Fibroblast of villous mesenchyme (primary cell): ENCODE data around the gene TBC1D9B. TPM values are rescaled to one million over a fixed set of nuclear protein-coding genes. Genes with fewer than 3 reads are reported as not detected.

Experiments
- DNase-seq: peaks from one replicate; pipeline ENCODE4 v3.0.0-alpha.2; 2010; ENCODE audit warnings: low read depth
- H3K4me3 ChIP-seq: 2 replicates; pipeline ENCODE4 v1.5.1; 2011; ENCODE audit warnings: low read depth, mild to moderate bottlenecking, low read length
- CTCF ChIP-seq: IDR thresholded peaks from 2 replicates; pipeline ENCODE4 v1.5.1; 2012; ENCODE audit warnings: low read depth, mild to moderate bottlenecking, low read length; ENCODE audit not compliant: insufficient read depth
- total RNA-seq: library from RNA; depleted of rRNA; stranded (reverse); fragments of >200 nt; gene quantifications from 2 replicates; pipeline ENCODE4 v1.2.3, GENCODE V29; 2012

Gene TBC1D9B
- total RNA-seq, 1 donor, result 70.0 TPM

GRCh38 chr5:179834120-179834519 lies 73.6 kb downstream of the TBC1D9B start:
- no peak for TF ChIP-seq CTCF
- DNase-seq, result no peak
- no peak overlapping the region for H3K4me3 ChIP-seq

GRCh38 chr5:179833709-179834070 lies 74.0 kb downstream of the TBC1D9B start:
- no peak for DNase-seq
- no peak overlapping the region for H3K4me3 ChIP-seq
- no peak for TF ChIP-seq CTCF

- DNase-seq, result no peak
- no peak for TF ChIP-seq CTCF
- H3K4me3 ChIP-seq, result no peak overlapping the region
These were observed 74.5 kb downstream of the TBC1D9B start for GRCh38 chr5:179833056-179833708.

GRCh38 chr5:179832039-179832745 lies 75.5 kb downstream of the TBC1D9B start:
- no peak for TF ChIP-seq CTCF
- no peak for DNase-seq
- no peak overlapping the region for H3K4me3 ChIP-seq

GRCh38 chr5:179830818-179831468 lies 76.8 kb downstream of the TBC1D9B start:
- no peak for TF ChIP-seq CTCF
- DNase-seq, result no peak
- no peak overlapping the region for H3K4me3 ChIP-seq

- peak; percentile 22 for DNase-seq
- no peak overlapping the region for H3K4me3 ChIP-seq
- no peak for TF ChIP-seq CTCF
These were observed 77.8 kb downstream of the TBC1D9B start for GRCh38 chr5:179829732-179830435.
